ENCODE data around the gene DCC. TPM values are rescaled to one million over a fixed set of nuclear protein-coding genes. Genes with fewer than 3 reads are reported as not detected.

The DCC gene
- total RNA-seq, 1 experiment from 2014 or later = not detected

DNA sequence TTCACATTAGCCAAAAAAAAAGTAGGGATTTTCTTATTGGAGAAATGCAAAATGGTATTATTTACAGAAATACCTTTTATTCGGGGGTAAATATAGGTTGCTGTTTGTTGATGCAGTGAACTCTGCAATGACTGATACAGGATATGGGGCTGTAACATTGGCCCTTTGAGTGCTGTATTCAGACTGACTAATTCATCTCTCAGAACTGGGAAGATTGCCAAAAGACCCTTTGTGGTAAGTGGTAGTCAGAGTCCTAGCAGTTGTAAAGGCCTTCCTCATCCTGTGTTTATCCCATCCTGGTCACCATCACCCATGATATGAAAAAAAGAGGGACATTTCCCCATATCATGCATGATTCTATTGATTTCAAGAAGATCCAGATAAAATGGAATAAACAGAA, 14.0 kb upstream of the DCC start:
- CTCF ChIA-PET = no interaction called here
- Histone ChIP-seq H3F3A (ENCODE audit: insufficient read depth, low read depth) (no peaks in the 10 kb centered on the region), H2AFZ (no peak overlapping the region), H3K27ac (no peak overlapping the region), H3K27me3 (ENCODE audit: insufficient read depth, low read depth) (no peaks in the 10 kb centered on the region), H3K4me3 (no peak overlapping the region), H3K9me3 (ENCODE audit: insufficient read depth, low read depth) (no peaks in the 10 kb centered on the region), H3K36me3 (ENCODE audit: low read depth) (no peaks in the 10 kb centered on the region), H4K20me1 (ENCODE audit: insufficient read depth) (no peaks in the 10 kb centered on the region), H3K4me2 (no peak overlapping the region), H3K79me2 (ENCODE audit: low read depth) (no peaks in the 10 kb centered on the region), H3K4me1 (replicated peaks; ENCODE audit: insufficient read depth) (no peaks in the 10 kb centered on the region), H3K9me2 (ENCODE audit: insufficient read depth) (no peaks in the 10 kb centered on the region)
- BruUV-seq (replicated peaks) = no TSS peak
- TF ChIP-seq, protein P1, sequence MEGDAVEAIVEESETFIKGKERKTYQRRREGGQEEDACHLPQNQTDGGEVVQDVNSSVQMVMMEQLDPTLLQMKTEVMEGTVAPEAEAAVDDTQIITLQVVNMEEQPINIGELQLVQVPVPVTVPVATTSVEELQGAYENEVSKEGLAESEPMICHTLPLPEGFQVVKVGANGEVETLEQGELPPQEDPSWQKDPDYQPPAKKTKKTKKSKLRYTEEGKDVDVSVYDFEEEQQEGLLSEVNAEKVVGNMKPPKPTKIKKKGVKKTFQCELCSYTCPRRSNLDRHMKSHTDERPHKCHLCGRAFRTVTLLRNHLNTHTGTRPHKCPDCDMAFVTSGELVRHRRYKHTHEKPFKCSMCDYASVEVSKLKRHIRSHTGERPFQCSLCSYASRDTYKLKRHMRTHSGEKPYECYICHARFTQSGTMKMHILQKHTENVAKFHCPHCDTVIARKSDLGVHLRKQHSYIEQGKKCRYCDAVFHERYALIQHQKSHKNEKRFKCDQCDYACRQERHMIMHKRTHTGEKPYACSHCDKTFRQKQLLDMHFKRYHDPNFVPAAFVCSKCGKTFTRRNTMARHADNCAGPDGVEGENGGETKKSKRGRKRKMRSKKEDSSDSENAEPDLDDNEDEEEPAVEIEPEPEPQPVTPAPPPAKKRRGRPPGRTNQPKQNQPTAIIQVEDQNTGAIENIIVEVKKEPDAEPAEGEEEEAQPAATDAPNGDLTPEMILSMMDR (conservative IDR thresholded peaks at IDR 0.05) = no peak
- TF ChIP-seq EZH2 (IDR thresholded peaks at IDR 0.05; ENCODE audit: low read depth) = no peak
- intact Hi-C loops (cut with micrococcal nuclease; ENCODE audit: unreplicated experiment) = no loop called here
- DNase-seq = no peak
- POLR2A ChIA-PET (ENCODE audit: unreplicated experiment) = no interaction called here

DNA sequence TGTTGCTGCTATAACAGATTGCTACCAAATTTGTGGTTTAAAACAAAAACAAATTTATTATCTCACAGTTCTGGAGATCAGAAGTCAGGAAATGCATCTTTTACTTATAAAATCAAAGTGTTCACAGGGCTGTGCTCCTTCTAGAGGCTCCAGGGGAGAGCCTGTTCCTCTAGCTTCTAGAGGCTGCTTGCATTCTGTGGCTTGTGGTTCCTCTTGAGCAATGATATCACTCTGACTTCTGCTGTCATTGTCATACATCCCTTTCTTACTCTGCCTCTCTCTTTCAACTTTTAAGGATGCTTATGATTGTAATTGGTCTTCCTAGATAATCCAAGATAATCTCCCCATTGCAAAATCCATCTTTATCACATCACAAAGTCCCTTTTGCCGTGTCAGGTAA, 6.1 kb upstream of the DCC start:
- Histone ChIP-seq H3K4me1 (replicated peaks; ENCODE audit: insufficient read depth) (no peaks in the 10 kb centered on the region), H3K9me3 (ENCODE audit: insufficient read depth, low read depth) (no peaks in the 10 kb centered on the region), H3K36me3 (ENCODE audit: low read depth) (no peaks in the 10 kb centered on the region), H3K9me2 (ENCODE audit: insufficient read depth) (no peaks in the 10 kb centered on the region), H3K27me3 (ENCODE audit: insufficient read depth, low read depth) (no peaks in the 10 kb centered on the region), H3K79me2 (ENCODE audit: low read depth) (no peaks in the 10 kb centered on the region), H3K27ac (no peak overlapping the region), H3F3A (ENCODE audit: insufficient read depth, low read depth) (no peaks in the 10 kb centered on the region), H2AFZ (no peak overlapping the region), H3K4me3 (no peak overlapping the region), H3K4me2 (no peak overlapping the region), H4K20me1 (ENCODE audit: insufficient read depth) (no peaks in the 10 kb centered on the region)
- POLR2A ChIA-PET (ENCODE audit: unreplicated experiment) = no interaction called here
- BruUV-seq (replicated peaks) = no TSS peak
- TF ChIP-seq, protein P1 (conservative IDR thresholded peaks at IDR 0.05) = no peak
- no peak for TF ChIP-seq EZH2 (IDR thresholded peaks at IDR 0.05; ENCODE audit: low read depth)
- intact Hi-C loops (cut with micrococcal nuclease; ENCODE audit: unreplicated experiment) = no loop called here
- CTCF ChIA-PET = no interaction called here
- DNase-seq = no peak

DNA sequence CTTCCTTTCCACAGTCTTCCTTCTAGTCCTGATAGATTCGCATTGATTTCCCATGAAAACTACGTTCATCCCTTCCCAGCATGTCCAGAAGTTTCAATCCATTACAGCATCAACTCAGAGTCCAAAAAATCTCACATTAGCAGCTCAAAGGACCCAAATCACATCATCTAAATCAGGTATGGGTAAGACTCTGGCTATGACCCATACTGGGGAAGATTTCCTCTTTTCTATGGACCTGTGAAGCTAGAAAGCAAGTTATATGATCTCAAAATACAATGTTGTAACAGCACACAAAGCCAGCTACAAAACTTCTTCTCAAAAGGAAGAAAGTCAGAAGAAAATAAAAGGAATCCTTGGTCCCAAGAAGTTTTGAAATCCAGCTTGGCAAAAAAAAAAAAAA, 5.7 kb upstream of the DCC start:
- H3F3A ChIP-seq (ENCODE audit: insufficient read depth, low read depth) = no peaks in the 10 kb centered on the region
- no peak overlapping the region for H3K4me3 ChIP-seq
- ChIA-PET POLR2A (ENCODE audit: unreplicated experiment) (interaction anchor here (0.7 kb wide), 1 partner anchor 173 kb away, joined by 3 read pairs; no protein-coding TSS in a partner anchor), CTCF (no interaction called here)
- intact Hi-C loops (cut with micrococcal nuclease; ENCODE audit: unreplicated experiment) = no loop called here
- H3K27me3 ChIP-seq (ENCODE audit: insufficient read depth, low read depth) = no peaks in the 10 kb centered on the region
- H3K79me2 ChIP-seq (ENCODE audit: low read depth) = no peaks in the 10 kb centered on the region
- no peaks in the 10 kb centered on the region for H3K36me3 ChIP-seq (ENCODE audit: low read depth)
- TF ChIP-seq EZH2 (IDR thresholded peaks at IDR 0.05; ENCODE audit: low read depth) = no peak
- TF ChIP-seq, protein P1 (conservative IDR thresholded peaks at IDR 0.05) = no peak
- H3K9me2 ChIP-seq (ENCODE audit: insufficient read depth) = no peaks in the 10 kb centered on the region
- DNase-seq = no peak
- no peaks in the 10 kb centered on the region for H3K9me3 ChIP-seq (ENCODE audit: insufficient read depth, low read depth)
- H3K27ac ChIP-seq = no peak overlapping the region
- BruUV-seq (replicated peaks) = no TSS peak
- no peaks in the 10 kb centered on the region for H3K4me1 ChIP-seq (replicated peaks; ENCODE audit: insufficient read depth)
- no peak overlapping the region for H2AFZ ChIP-seq
- no peak overlapping the region for H3K4me2 ChIP-seq
- H4K20me1 ChIP-seq (ENCODE audit: insufficient read depth) = no peaks in the 10 kb centered on the region

All from PC-9 (cell line).